Astrocyte (in vitro differentiated cells and primary cell): Measurements from ENCODE around the gene FAM83C. TPM values are rescaled to one million over a fixed set of nuclear protein-coding genes. Genes with fewer than 3 reads are reported as not detected.

Experiments
- DNase-seq: peaks from one replicate; pipeline ENCODE4 v3.0.0-alpha.2; 2010; ENCODE audit warnings: low read depth
- FAIRE-seq: peaks from 2 replicates; lab custom pipeline; 2011; peaks lifted over from hg19 to GRCh38; lab: Jason Lieb, UNC
- H2AFZ ChIP-seq: 2 replicates; pipeline ENCODE4 v1.6.0; 2012; ENCODE audit warnings: low read depth, low read length, inconsistent platforms
- H3K27ac ChIP-seq: 2 replicates; pipeline ENCODE4 v1.5.1; 2011; ENCODE audit warnings: low read depth, low read length, inconsistent platforms
- H3K27me3 ChIP-seq: 2 replicates; pipeline ENCODE4 v1.6.0; 2011; ENCODE audit warnings: low read length, inconsistent platforms; ENCODE audit not compliant: insufficient read depth
- H3K36me3 ChIP-seq: 2 replicates; pipeline ENCODE4 v1.5.1; 2011; ENCODE audit warnings: low read length, inconsistent platforms; ENCODE audit not compliant: insufficient read depth
- H3K4me1 ChIP-seq: 2 replicates; pipeline ENCODE4 v1.5.1; 2011; ENCODE audit warnings: low read length, inconsistent platforms; ENCODE audit not compliant: insufficient read depth
- H3K4me2 ChIP-seq: 2 replicates; pipeline ENCODE4 v1.6.0; 2012; ENCODE audit warnings: low read length, inconsistent platforms
- H3K4me3 ChIP-seq: 2 replicates; pipeline ENCODE4 v1.5.1; 2011; ENCODE audit warnings: low read depth, mild to moderate bottlenecking, low read length, inconsistent platforms; ENCODE audit not compliant: insufficient read depth
- H3K79me2 ChIP-seq: 2 replicates; pipeline ENCODE4 v1.6.0; 2012; ENCODE audit warnings: mild to moderate bottlenecking, low read length, inconsistent platforms; ENCODE audit not compliant: insufficient read depth
- H3K9ac ChIP-seq: 2 replicates; pipeline ENCODE4 v1.6.0; 2012; ENCODE audit warnings: mild to moderate bottlenecking, low read length, inconsistent platforms
- H3K9me3 ChIP-seq: 2 replicates; pipeline ENCODE4 v1.5.1; 2012; ENCODE audit warnings: low read depth, mild to moderate bottlenecking, low read length, inconsistent platforms; ENCODE audit not compliant: insufficient read depth
- H4K20me1 ChIP-seq: 2 replicates; pipeline ENCODE4 v1.6.0; 2012; ENCODE audit warnings: low read length, inconsistent platforms; ENCODE audit not compliant: insufficient read depth
- H3K27ac Mint-ChIP-seq: one replicate; pipeline ENCODE4 v1.8.0; 2021; ENCODE audit warnings: mild to moderate bottlenecking, mixed read lengths; ENCODE audit not compliant: unreplicated experiment
- H3K27me3 Mint-ChIP-seq: one replicate; pipeline ENCODE4 v1.8.0; 2021; ENCODE audit warnings: low read depth, mixed read lengths; ENCODE audit not compliant: unreplicated experiment
- H3K36me3 Mint-ChIP-seq: one replicate; pipeline ENCODE4 v1.8.0; 2021; ENCODE audit warnings: low read depth, mixed read lengths; ENCODE audit not compliant: unreplicated experiment
- H3K4me1 Mint-ChIP-seq: one replicate; pipeline ENCODE4 v1.8.0; 2021; ENCODE audit warnings: low read depth, mixed read lengths; ENCODE audit not compliant: unreplicated experiment
- H3K4me3 Mint-ChIP-seq: one replicate; pipeline ENCODE4 v1.8.0; 2021; ENCODE audit warnings: mild to moderate bottlenecking, moderate library complexity, mixed read lengths; ENCODE audit not compliant: unreplicated experiment
- H3K9me3 Mint-ChIP-seq: one replicate; pipeline ENCODE4 v1.8.0; 2021; ENCODE audit warnings: mild to moderate bottlenecking, mixed read lengths; ENCODE audit not compliant: unreplicated experiment
- EZH2 ChIP-seq: IDR thresholded peaks from 2 replicates; pipeline ENCODE4 v1.6.1; 2012; ENCODE audit warnings: mild to moderate bottlenecking, low read length, inconsistent platforms; ENCODE audit not compliant: insufficient read depth
- total RNA-seq: library from RNA; stranded (reverse); gene quantifications from 2 replicates; pipeline ENCODE4 v1.2.1, GENCODE V29; 2021
- TF ChIP-seq, protein P1 (sequence below): IDR thresholded peaks from 2 replicates; pipeline ENCODE4 v1.5.1; 2011; ENCODE audit warnings: low read depth, mild to moderate bottlenecking, inconsistent platforms, low read length, moderate library complexity; ENCODE audit not compliant: insufficient read depth

FAM83C gene
- total RNA-seq, 1 donor from 2014 or later = not detected

DNA sequence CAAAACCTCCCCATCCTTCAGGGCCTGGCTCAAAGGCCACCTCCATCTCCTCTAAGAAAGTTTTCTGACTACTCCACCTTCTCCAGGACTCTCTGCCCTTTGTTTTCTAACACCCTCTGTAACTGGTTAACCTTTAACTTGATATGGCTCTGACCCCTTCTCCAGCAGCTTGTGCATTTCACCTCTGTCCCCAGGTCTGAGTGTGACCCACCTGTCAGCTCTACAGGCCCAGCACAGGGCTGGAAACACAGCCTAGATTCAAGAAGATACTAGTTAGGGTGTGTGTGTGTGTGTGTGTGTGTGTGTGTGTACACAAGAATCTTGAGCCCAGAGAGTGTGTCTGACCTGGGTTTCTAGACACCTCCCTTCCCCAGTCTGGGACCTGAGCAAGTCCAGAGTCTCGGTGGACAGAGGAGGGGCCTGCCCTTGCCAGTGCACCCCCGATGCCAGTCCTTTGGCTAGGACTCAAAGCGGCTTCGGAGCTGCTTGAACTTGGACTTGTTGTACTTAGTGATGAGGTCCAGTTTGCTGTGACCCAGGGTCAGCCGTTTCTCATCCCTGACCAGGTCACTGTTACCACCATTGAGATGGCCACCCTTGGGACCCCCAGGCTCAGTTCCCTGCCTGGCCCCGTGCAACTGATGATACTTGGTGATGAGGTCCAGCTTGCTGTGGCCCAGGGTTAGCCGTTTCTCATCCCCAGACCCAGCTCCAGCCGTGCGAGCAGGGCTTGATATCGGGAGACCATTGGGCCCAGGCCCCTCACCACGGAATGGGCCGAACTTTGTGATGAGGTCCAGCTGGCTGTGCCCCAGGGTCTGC, 5.9 kb downstream of the FAM83C start:
- TF ChIP-seq, protein P1, sequence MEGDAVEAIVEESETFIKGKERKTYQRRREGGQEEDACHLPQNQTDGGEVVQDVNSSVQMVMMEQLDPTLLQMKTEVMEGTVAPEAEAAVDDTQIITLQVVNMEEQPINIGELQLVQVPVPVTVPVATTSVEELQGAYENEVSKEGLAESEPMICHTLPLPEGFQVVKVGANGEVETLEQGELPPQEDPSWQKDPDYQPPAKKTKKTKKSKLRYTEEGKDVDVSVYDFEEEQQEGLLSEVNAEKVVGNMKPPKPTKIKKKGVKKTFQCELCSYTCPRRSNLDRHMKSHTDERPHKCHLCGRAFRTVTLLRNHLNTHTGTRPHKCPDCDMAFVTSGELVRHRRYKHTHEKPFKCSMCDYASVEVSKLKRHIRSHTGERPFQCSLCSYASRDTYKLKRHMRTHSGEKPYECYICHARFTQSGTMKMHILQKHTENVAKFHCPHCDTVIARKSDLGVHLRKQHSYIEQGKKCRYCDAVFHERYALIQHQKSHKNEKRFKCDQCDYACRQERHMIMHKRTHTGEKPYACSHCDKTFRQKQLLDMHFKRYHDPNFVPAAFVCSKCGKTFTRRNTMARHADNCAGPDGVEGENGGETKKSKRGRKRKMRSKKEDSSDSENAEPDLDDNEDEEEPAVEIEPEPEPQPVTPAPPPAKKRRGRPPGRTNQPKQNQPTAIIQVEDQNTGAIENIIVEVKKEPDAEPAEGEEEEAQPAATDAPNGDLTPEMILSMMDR = no peak
- TF ChIP-seq EZH2 = no peak

DNA sequence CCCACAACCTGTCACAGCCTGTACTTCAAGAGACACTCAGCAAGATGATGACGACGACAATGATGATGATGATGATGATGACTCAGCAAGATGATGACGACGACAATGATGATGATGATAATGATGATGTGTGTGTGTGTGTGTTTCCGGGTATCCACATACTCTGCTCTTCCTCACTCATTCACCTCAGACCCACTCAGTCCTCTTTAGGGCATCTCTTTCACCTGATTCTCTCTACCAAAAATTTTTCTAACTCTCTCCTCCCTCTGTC, 6.5 kb downstream of the FAM83C start:
- no peaks in the 10 kb centered on the region for H3K9me3 Mint-ChIP-seq
- DNase-seq (no peak), FAIRE-seq (no peak)
- H3K27me3 ChIP-seq = no peaks in the 10 kb centered on the region
- no peaks in the 10 kb centered on the region for H3K9me3 ChIP-seq
- peak overlapping the region; percentile 89 for H3K4me2 ChIP-seq
- peaks cover 18% of the 10 kb centered on the region for H3K4me1 ChIP-seq
- H2AFZ ChIP-seq = no peak overlapping the region
- H3K4me3 Mint-ChIP-seq = peak overlapping the region; percentile 95
- no peak overlapping the region for H3K9ac ChIP-seq
- H3K36me3 Mint-ChIP-seq = peaks cover 6% of the 10 kb centered on the region
- no peak overlapping the region for H3K4me3 ChIP-seq
- H3K27ac ChIP-seq = no peak overlapping the region
- H3K27me3 Mint-ChIP-seq = peaks cover 5% of the 10 kb centered on the region
- H3K36me3 ChIP-seq = no peaks in the 10 kb centered on the region
- TF ChIP-seq, protein P1 = no peak
- no peak for TF ChIP-seq EZH2
- H3K27ac Mint-ChIP-seq = peak overlapping the region; percentile 70
- peaks cover 15% of the 10 kb centered on the region for H4K20me1 ChIP-seq
- peaks cover 37% of the 10 kb centered on the region for H3K79me2 ChIP-seq
- peaks cover 9% of the 10 kb centered on the region for H3K4me1 Mint-ChIP-seq

More for the DNA sequence above, 5.9 kb downstream of the FAM83C start:
- H3K9ac ChIP-seq = no peak overlapping the region
- peak overlapping the region; percentile 43 for H3K27ac Mint-ChIP-seq
- peak overlapping the region; percentile 95 for H3K4me3 Mint-ChIP-seq
- H3K27me3 Mint-ChIP-seq = peaks cover 9% of the 10 kb centered on the region
- no peak overlapping the region for H3K4me3 ChIP-seq
- H3K4me2 ChIP-seq = no peak overlapping the region
- no peak overlapping the region for H3K27ac ChIP-seq
- H2AFZ ChIP-seq = no peak overlapping the region
- H3K4me1 ChIP-seq = peaks cover 18% of the 10 kb centered on the region
- no peaks in the 10 kb centered on the region for H3K27me3 ChIP-seq
- H3K36me3 Mint-ChIP-seq = peaks cover 6% of the 10 kb centered on the region
- DNase-seq = no peak
- peaks cover 9% of the 10 kb centered on the region for H3K4me1 Mint-ChIP-seq
- H3K9me3 ChIP-seq = no peaks in the 10 kb centered on the region
- H4K20me1 ChIP-seq = peaks cover 13% of the 10 kb centered on the region
- H3K9me3 Mint-ChIP-seq = no peaks in the 10 kb centered on the region
- H3K79me2 ChIP-seq = peaks cover 34% of the 10 kb centered on the region
- no peak for FAIRE-seq
- no peaks in the 10 kb centered on the region for H3K36me3 ChIP-seq
